ENCODE results near the gene TOMM40. TPM values are rescaled to one million over a fixed set of nuclear protein-coding genes. Genes with fewer than 3 reads are reported as not detected.
"Not testable (repeated sequence)": the region's sequence is repeated elsewhere in the genome, so short reads cannot be mapped to it uniquely, and the experiment has no call there.

The TOMM40 gene
- total RNA-seq, 2 experiments from 2014 or later: 25.4 to 26.8 TPM

- Histone ChIP-seq H3K4me3 (ENCODE audit: low read length) (no peak overlapping the region), H3K36me3 (ENCODE audit: insufficient read depth, low read length) (no peaks in the 10 kb centered on the region), H3K27ac (ENCODE audit: low read depth in 1 of 2, low read length in 2 of 2) (no peak overlapping the region), H3K4me1 (ENCODE audit: insufficient read depth, low read length) (peaks cover 8% of the 10 kb centered on the region), H3K9me3 (ENCODE audit: control insufficient read depth in 1 of 2, insufficient read depth in 1 of 2, low read length in 2 of 2) (no peaks in the 10 kb centered on the region), H3K27me3 (ENCODE audit: control insufficient read depth in 1 of 2, insufficient read depth in 2 of 2, low read length in 2 of 2) (peaks cover 12 to 18% of the 10 kb centered on the region in 2 experiments)
- DNase-seq (no peak), ATAC-seq (ENCODE audit: poor library complexity) (no peak)
- Mint-ChIP-seq H3K27me3 (peaks cover 29% of the 10 kb centered on the region), H3K27ac (no peak overlapping the region), H3K4me3 (no peak overlapping the region), H3K9me3 (no peaks in the 10 kb centered on the region), H3K4me1 (ENCODE audit: low read depth) (peaks cover 3% of the 10 kb centered on the region), H3K36me3 (ENCODE audit: low read depth) (no peaks in the 10 kb centered on the region)
- intact Hi-C loops (cut with DNase I, micrococcal nuclease): no loop called here
- ChIA-PET POLR2A (no interaction called here), CTCF (no interaction called here)
- TF ChIP-seq CTCF (IDR thresholded peaks at IDR 0.05): no peak
Observed at GRCh38 chr19:44924243-44924725, 33.2 kb downstream of the TOMM40 start.

- Mint-ChIP-seq H3K9me3 (no peaks in the 10 kb centered on the region), H3K4me3 (no peak overlapping the region), H3K27ac (no peak overlapping the region), H3K4me1 (ENCODE audit: low read depth) (peaks cover 3% of the 10 kb centered on the region), H3K36me3 (ENCODE audit: low read depth) (no peaks in the 10 kb centered on the region), H3K27me3 (peaks cover 29% of the 10 kb centered on the region)
- no peak for TF ChIP-seq CTCF (IDR thresholded peaks at IDR 0.05)
- H3K4me1 ChIP-seq (ENCODE audit: insufficient read depth, low read length): peaks cover 8% of the 10 kb centered on the region
- no peaks in the 10 kb centered on the region for H3K9me3 ChIP-seq (ENCODE audit: control insufficient read depth in 1 of 2, insufficient read depth in 1 of 2, low read length in 2 of 2)
- CTCF ChIA-PET: no interaction called here
- no peak overlapping the region for H3K27ac ChIP-seq (ENCODE audit: low read depth in 1 of 2, low read length in 2 of 2)
- ATAC-seq (ENCODE audit: poor library complexity) (no peak), DNase-seq (no peak)
- no peaks in the 10 kb centered on the region for H3K36me3 ChIP-seq (ENCODE audit: insufficient read depth, low read length)
- POLR2A ChIA-PET: no interaction called here
- peaks cover 12 to 18% of the 10 kb centered on the region in 2 experiments for H3K27me3 ChIP-seq (ENCODE audit: control insufficient read depth in 1 of 2, insufficient read depth in 2 of 2, low read length in 2 of 2)
- H3K4me3 ChIP-seq (ENCODE audit: low read length): no peak overlapping the region
- intact Hi-C loops (cut with DNase I, micrococcal nuclease): no loop called here
Observed at GRCh38 chr19:44925114-44925891, 34.2 kb downstream of the TOMM40 start.

GRCh38 chr19:44926245-44927077 lies 35.4 kb downstream of the TOMM40 start:
- H3K4me3 Mint-ChIP-seq; H3K36me3 Mint-ChIP-seq (ENCODE audit: low read depth); H3K27ac ChIP-seq (ENCODE audit: low read depth in 1 of 2, low read length in 2 of 2); H3K4me3 ChIP-seq (ENCODE audit: low read length); H3K9me3 ChIP-seq (ENCODE audit: control insufficient read depth in 1 of 2, insufficient read depth in 1 of 2, low read length in 2 of 2); CTCF ChIA-PET; POLR2A ChIA-PET; H3K36me3 ChIP-seq (ENCODE audit: insufficient read depth, low read length); intact Hi-C loops (cut with DNase I, micrococcal nuclease); DNase-seq; H3K9me3 Mint-ChIP-seq; H3K4me1 ChIP-seq (ENCODE audit: insufficient read depth, low read length); H3K27ac Mint-ChIP-seq; ATAC-seq (ENCODE audit: poor library complexity); H3K4me1 Mint-ChIP-seq (ENCODE audit: low read depth): not testable (repeated sequence)
- peaks cover 12 to 18% of the 10 kb centered on the region in 2 experiments for H3K27me3 ChIP-seq (ENCODE audit: control insufficient read depth in 1 of 2, insufficient read depth in 2 of 2, low read length in 2 of 2)
- H3K27me3 Mint-ChIP-seq: peaks cover 29% of the 10 kb centered on the region
